Glomerular endothelial cell (primary cell): ENCODE results near the gene DDT. TPM values are rescaled to one million over a fixed set of nuclear protein-coding genes. Genes with fewer than 3 reads are reported as not detected.
"Not testable (repeated sequence)": the region's sequence is repeated elsewhere in the genome, so short reads cannot be mapped to it uniquely, and the experiment has no call there.

Experiments
- DNase-seq: peaks from one replicate; pipeline ENCODE4 v3.0.0-alpha.2; 2011; ENCODE audit warnings: low read depth, low spot score; ENCODE audit errors: extremely low read depth
- total RNA-seq: library from RNA; depleted of rRNA; stranded (reverse); fragments of >200 nt; gene quantifications from 2 replicates; pipeline ENCODE4 v1.2.3, GENCODE V29; 2015

The DDT gene
- total RNA-seq, 1 donor from 2014 or later: 116 TPM

GRCh38 chr22:23954193-23954990, 19.8 kb downstream of the DDT start:
- DNase-seq: not testable (repeated sequence)

- DNase-seq: not testable (repeated sequence)
Measured at GRCh38 chr22:23953485-23953884, 20.8 kb downstream of the DDT start.

- DNase-seq: not testable (repeated sequence)
Measured at GRCh38 chr22:23952794-23953405, 21.3 kb downstream of the DDT start.

GRCh38 chr22:23951383-23951782, 22.9 kb downstream of the DDT start:
- not testable (repeated sequence) for DNase-seq

GRCh38 chr22:23949764-23950163, 24.5 kb downstream of the DDT start:
- not testable (repeated sequence) for DNase-seq

GRCh38 chr22:23947391-23947790, 26.9 kb downstream of the DDT start:
- DNase-seq: not testable (repeated sequence)

- not testable (repeated sequence) for DNase-seq
Measured at GRCh38 chr22:23940166-23940565, 34.1 kb downstream of the DDT start.

GRCh38 chr22:23939017-23939357, 35.3 kb downstream of the DDT start:
- DNase-seq: no peak

- DNase-seq: no peak
Measured at GRCh38 chr22:23938328-23939016, 35.8 kb downstream of the DDT start.

- DNase-seq: no peak
Measured at GRCh38 chr22:23926561-23926960, 47.7 kb downstream of the DDT start.

GRCh38 chr22:23925020-23925606, 49.1 kb downstream of the DDT start:
- no peak for DNase-seq

GRCh38 chr22:23922921-23923320, 51.3 kb downstream of the DDT start:
- no peak for DNase-seq

GRCh38 chr22:23921586-23922201, 52.5 kb downstream of the DDT start:
- DNase-seq: not testable (repeated sequence)

Other genes with a start within 250 kb of the DDT start
- gene ZNF70, start 223.3 kb downstream of the DDT start, total RNA-seq: 3.6 and 6.0 TPM in 2 replicates
- gene VPREB3, start 220.0 kb downstream of the DDT start, total RNA-seq: not detected in 2 replicates
- 0.41 TPM in 1 of 2 replicates, not detected in the other for gene C22orf15, start 211.5 kb downstream of the DDT start, total RNA-seq
- 15.2 and 24.3 TPM in 2 replicates for gene CHCHD10, start 206.5 kb downstream of the DDT start, total RNA-seq
- gene MMP11, start 201.6 kb downstream of the DDT start, total RNA-seq: 17.9 and 21.2 TPM in 2 replicates
- gene SMARCB1, start 187.5 kb downstream of the DDT start, total RNA-seq: 113 and 126 TPM in 2 replicates
- gene DERL3, start 135.4 kb downstream of the DDT start, total RNA-seq: 0.12 TPM in 1 of 2 replicates, not detected in the other
- gene SLC2A11, start 116.6 kb downstream of the DDT start, total RNA-seq: 10.5 and 17.1 TPM in 2 replicates
- 628 and 690 TPM in 2 replicates for gene MIF, start 80.1 kb downstream of the DDT start, total RNA-seq
- gene GSTT2B, start 13.2 kb downstream of the DDT start, total RNA-seq: 3.0 and 20.1 TPM in 2 replicates
- gene DDTL, start 7.6 kb downstream of the DDT start, total RNA-seq: 2.6 TPM in 1 of 2 replicates, not detected in the other
- 0.41 TPM in 1 of 2 replicates, not detected in the other for gene GSTT2, start 5.7 kb upstream of the DDT start, total RNA-seq
- gene GSTT4, start 31.0 kb upstream of the DDT start, total RNA-seq: not detected in 2 replicates
- 35.2 and 52.6 TPM in 2 replicates for gene CABIN1, start 36.9 kb upstream of the DDT start, total RNA-seq
- gene SUSD2, start 207.0 kb upstream of the DDT start, total RNA-seq: 0.19 and 0.23 TPM in 2 replicates